Measurements from ENCODE around the gene RNU6-9.

The RNU6-9 gene

DNA sequence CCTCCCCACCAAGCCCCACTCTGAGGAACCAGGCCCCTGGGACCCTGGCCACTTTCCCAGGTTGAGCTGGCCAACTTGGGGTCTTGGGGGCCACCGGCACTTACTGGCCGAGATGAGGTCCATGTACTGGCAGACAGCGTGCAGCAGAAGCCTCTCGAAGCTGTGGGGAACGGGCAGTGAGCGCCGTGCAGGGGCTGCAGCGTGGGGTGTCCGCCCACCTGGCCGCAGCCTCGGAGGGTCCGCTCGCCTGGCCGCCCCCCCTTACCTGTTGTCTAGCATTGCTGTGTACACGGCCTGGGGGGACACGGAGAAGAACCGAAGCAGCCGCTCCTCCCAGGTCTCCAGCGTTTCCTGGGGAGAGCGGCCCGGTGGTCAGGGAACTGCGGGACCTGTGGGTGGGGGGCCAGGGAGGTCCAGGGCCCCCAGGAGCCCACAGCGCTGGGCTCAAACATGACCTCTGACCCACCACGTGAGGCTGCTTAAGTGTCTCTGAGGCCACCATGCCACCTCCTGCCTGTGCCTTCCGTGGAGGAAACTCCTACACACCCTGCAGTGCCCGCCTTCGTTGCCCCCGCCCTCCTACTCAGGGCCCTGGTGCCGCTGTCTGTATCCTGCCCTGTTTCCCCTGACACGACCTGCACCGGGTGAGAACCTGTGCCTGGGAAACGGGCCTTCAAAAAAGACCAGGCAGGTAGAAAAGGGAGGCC is 6.2 kb downstream of the RNU6-9 start:
- TF ChIP-seq, protein P1, sequence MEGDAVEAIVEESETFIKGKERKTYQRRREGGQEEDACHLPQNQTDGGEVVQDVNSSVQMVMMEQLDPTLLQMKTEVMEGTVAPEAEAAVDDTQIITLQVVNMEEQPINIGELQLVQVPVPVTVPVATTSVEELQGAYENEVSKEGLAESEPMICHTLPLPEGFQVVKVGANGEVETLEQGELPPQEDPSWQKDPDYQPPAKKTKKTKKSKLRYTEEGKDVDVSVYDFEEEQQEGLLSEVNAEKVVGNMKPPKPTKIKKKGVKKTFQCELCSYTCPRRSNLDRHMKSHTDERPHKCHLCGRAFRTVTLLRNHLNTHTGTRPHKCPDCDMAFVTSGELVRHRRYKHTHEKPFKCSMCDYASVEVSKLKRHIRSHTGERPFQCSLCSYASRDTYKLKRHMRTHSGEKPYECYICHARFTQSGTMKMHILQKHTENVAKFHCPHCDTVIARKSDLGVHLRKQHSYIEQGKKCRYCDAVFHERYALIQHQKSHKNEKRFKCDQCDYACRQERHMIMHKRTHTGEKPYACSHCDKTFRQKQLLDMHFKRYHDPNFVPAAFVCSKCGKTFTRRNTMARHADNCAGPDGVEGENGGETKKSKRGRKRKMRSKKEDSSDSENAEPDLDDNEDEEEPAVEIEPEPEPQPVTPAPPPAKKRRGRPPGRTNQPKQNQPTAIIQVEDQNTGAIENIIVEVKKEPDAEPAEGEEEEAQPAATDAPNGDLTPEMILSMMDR (IDR thresholded peaks at IDR 0.05; ENCODE audit: low read depth, low read length), result no peak
- DNase-seq, result no peak
- Histone ChIP-seq H3K36me3 (peaks cover 18% of the 10 kb centered on the region), H3K9me3 (ENCODE audit: severe bottlenecking) (no peaks in the 10 kb centered on the region), H3K27ac (no peak overlapping the region), H3K4me3 (ENCODE audit: low read depth, low read length) (no peak overlapping the region), H3K27me3 (ENCODE audit: insufficient read depth, low read depth, severe bottlenecking) (no peaks in the 10 kb centered on the region)

DNA sequence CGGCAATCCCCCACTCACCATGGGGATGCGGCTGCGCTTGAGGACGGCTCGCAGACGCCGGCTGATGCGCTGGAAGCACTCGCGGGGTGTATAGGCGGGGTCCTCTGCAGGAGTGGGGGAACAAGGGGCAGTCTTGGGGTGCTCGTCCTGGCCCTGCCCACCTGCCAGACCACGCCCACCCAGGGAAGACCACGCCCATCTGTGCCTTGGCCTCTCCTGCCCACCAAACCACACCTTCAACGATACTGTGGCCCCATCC is 6.7 kb downstream of the RNU6-9 start:
- Histone ChIP-seq H3K4me3 (ENCODE audit: low read depth, low read length) (no peak overlapping the region), H3K9me3 (ENCODE audit: severe bottlenecking) (no peaks in the 10 kb centered on the region), H3K27me3 (ENCODE audit: insufficient read depth, low read depth, severe bottlenecking) (no peaks in the 10 kb centered on the region), H3K27ac (no peak overlapping the region), H3K36me3 (peaks cover 18% of the 10 kb centered on the region)
- DNase-seq, result no peak
- TF ChIP-seq, protein P1 (IDR thresholded peaks at IDR 0.05; ENCODE audit: low read depth, low read length), result no peak

DNA sequence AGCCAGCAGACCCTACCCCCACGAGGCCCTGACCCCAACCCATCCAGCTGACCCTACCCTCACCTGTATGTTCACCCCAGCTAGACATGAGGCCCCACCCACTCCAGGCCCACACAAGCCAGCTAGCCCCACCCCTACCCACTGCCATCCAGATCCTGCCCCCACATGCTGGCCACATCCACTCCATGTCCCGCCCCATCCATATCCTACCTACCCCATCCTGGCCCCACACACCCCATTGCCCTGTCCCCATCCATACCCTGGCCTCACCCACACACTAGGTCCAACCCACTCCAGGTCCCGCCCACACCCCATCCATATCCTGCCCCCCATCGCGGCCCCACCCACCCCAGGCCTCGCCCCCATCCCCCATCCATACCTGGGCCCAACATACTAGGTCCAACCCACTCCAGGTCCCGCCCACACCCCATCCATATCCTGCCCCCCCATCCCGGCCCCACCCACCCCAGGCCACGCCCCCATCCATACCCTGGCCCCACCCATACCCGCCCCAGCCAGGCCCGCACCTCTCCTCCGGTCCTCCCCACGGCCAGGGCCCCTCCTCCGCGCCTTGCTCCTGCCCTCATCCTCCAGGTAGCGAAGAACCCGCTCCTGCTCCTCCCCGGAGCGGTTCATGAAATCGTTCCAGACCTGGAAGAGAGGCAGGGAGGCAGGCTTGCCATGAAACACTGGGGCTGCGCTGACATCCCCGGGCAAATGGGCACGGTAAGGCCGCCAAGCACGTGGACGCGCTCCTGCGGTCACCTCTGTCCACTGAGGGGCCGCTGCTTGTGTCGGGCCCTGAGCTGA is 7.2 kb downstream of the RNU6-9 start:
- peak; percentile 63 for DNase-seq
- Histone ChIP-seq H3K27ac (no peak overlapping the region), H3K36me3 (peaks cover 18% of the 10 kb centered on the region)

DNA sequence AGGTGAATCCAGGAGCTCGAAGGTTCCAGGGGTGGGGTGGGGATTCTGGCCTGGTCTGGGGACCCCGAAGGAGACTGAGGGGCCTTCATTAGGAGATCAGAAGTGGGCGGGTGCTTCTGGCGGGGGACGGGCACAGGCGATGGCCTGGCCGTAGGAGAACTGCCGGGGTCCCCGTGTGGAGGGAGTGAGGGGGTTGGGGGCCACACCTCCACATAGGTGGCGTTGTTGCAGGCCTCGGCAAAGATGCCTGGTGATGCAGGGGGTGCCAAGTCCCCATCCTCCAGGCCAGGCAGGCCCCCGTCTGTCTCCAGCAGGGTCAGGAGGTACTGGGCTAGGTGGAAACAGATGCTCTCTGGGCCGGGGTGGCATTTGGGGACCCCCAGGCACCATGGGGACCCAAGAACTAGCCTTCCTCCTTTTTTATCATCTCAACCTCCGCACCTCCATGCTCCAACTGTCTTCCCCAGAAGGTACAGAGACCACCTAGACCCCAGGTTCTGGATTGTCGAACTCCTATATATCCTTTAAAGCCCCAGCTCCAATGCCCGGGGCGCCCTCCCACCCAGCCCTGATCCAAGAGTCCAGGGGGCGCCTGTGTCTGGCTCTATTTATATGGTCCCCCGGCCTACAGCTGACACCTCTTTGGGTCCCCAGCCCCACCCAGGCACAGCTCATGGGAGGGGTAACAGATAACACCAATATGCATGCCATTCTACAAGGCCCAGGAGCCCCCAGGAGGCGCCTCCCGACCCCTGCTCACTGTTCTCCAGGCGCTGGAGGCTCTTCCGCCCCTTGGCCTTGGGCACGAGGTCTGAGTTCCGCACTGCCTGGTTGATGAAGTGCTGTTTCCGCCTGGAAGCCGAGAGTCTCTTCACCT is 8.2 kb downstream of the RNU6-9 start:
- H3K36me3 ChIP-seq, result peaks cover 18% of the 10 kb centered on the region
- DNase-seq, result no peak

More for the DNA sequence above, 7.2 kb downstream of the RNU6-9 start:
- Histone ChIP-seq H3K4me3 (ENCODE audit: low read depth, low read length) (no peak overlapping the region), H3K27me3 (ENCODE audit: insufficient read depth, low read depth, severe bottlenecking) (no peaks in the 10 kb centered on the region), H3K9me3 (ENCODE audit: severe bottlenecking) (no peaks in the 10 kb centered on the region)
- TF ChIP-seq, protein P1 (IDR thresholded peaks at IDR 0.05; ENCODE audit: low read depth, low read length), result no peak

DNA sequence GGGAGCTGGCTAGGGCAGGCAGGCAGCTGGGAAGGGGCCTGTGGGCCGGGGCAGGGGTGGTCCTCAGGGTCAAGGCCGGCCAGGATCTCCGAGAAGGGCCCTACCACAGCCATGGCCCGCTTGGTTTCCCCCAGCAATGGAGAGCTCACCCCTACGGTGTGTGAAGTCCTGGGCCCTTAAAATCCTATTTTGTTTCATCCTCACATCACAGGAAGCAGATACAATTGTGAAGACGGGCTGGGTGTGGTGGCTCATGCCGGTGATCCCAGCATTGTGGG is 8.7 kb downstream of the RNU6-9 start:
- Histone ChIP-seq H3K36me3 (peaks cover 14% of the 10 kb centered on the region), H3K27me3 (ENCODE audit: insufficient read depth, low read depth, severe bottlenecking) (no peaks in the 10 kb centered on the region), H3K4me3 (ENCODE audit: low read depth, low read length) (no peak overlapping the region), H3K27ac (peak overlapping the region; percentile 76), H3K9me3 (ENCODE audit: severe bottlenecking) (no peaks in the 10 kb centered on the region)
- DNase-seq, result no peak
- TF ChIP-seq, protein P1 (IDR thresholded peaks at IDR 0.05; ENCODE audit: low read depth, low read length), result no peak

More for the DNA sequence above, 8.2 kb downstream of the RNU6-9 start:
- no peaks in the 10 kb centered on the region for H3K9me3 ChIP-seq (ENCODE audit: severe bottlenecking)
- peak overlapping the region; percentile 76; the same call in 1 of the 2 replicates for H3K27ac ChIP-seq
- H3K27me3 ChIP-seq (ENCODE audit: insufficient read depth, low read depth, severe bottlenecking), result no peaks in the 10 kb centered on the region
- TF ChIP-seq, protein P1 (IDR thresholded peaks at IDR 0.05; ENCODE audit: low read depth, low read length), result no peak
- no peak overlapping the region for H3K4me3 ChIP-seq (ENCODE audit: low read depth, low read length)
